GM12878 (cell line): ENCODE data around the gene B4GALT5.

Experiments
- CREB1 ChIP-seq: IDR thresholded peaks from 2 replicates; pipeline ENCODE4 v1.6.1; 2012; ENCODE audit warnings: low read depth, mild to moderate bottlenecking, inconsistent platforms
- CTCF ChIP-seq, 3 experiments: IDR thresholded peaks in 2 of 3; conservative IDR thresholded peaks in 1 of 3; 2 replicates each; pipeline ENCODE4 v1.5.1; 2011; ENCODE audit warnings: low read depth in 3 of 3, low read length in 3 of 3, mild to moderate bottlenecking in 3 of 3, control low read depth in 2 of 3, moderate library complexity in 2 of 3, inconsistent platforms in 1 of 3, mixed read lengths in 1 of 3; ENCODE audit not compliant: control insufficient read depth in 2 of 3, insufficient read depth in 1 of 3; ENCODE audit errors: extremely low read depth in 1 of 3
- SUZ12 ChIP-seq: fragments of 200-600 bp; sonication (generic); IDR thresholded peaks from one replicate; pipeline ENCODE4 v1.6.1; 2018; ENCODE audit warnings: antibody characterized with exemption, mild to moderate bottlenecking; ENCODE audit not compliant: unreplicated experiment
- TCF7 ChIP-seq: IDR thresholded peaks from 2 replicates; pipeline ENCODE4 v1.6.1; 2014; ENCODE audit warnings: antibody characterized with exemption, borderline replicate concordance
- YY1 ChIP-seq: IDR thresholded peaks from 2 replicates; pipeline ENCODE4 v1.6.1; 2011; ENCODE audit warnings: low read depth, mild to moderate bottlenecking, low read length

GRCh38 chr20:49676581-49677291 lies 36.9 kb downstream of the B4GALT5 start:
- no peak for TF ChIP-seq CTCF (IDR thresholded peaks at IDR 0.05 in 2 of 3, conservative IDR thresholded peaks at IDR 0.05 in 1 of 3; ENCODE audit: control insufficient read depth in 2 of 3, extremely low read depth in 1 of 3, insufficient read depth in 1 of 3, low read depth in 3 of 3, low read length in 3 of 3)
- TF ChIP-seq SUZ12: no peak
- peak; percentile 44; the same call in 1 of the 2 replicates for TF ChIP-seq YY1
- TF ChIP-seq CREB1: no peak
- TF ChIP-seq TCF7: no peak
